HepG2 (cell line): ENCODE results near the gene TRDN. TPM values are rescaled to one million over a fixed set of nuclear protein-coding genes. Genes with fewer than 3 reads are reported as not detected.

ENCODE experiments used
- ATAC-seq: fragments of 200-7000 bp; cut with Tn5 transposase; 3 replicates; pipeline ENCODE4 v1.9.1; 2020; ENCODE audit warnings: mild to moderate bottlenecking, moderate library complexity
- BruUV-seq: library from RNA; stranded (reverse); fragments of 400-500 nt; replicated peaks from 2 replicates; lab custom pipeline; 2021; lab: Mats Ljungman, UMichigan
- CTCF ChIA-PET: fragments of 300-600 bp; formaldehyde crosslinking; extraction: SDS; loops from one replicate; lab custom pipeline; 2021; ENCODE audit warnings: low total read pairs, inconsistent platforms, low intra/inter-chr PET ratio; lab: Yijun Ruan, JAX
- POLR2A ChIA-PET: fragments of 350-600 bp; sonication (Branson Sonifier 250); formaldehyde crosslinking; loops from one replicate; lab custom pipeline; 2020; ENCODE audit warnings: antibody characterized with exemption, inconsistent platforms; lab: Yijun Ruan, JAX
- DNase-seq: peaks from one replicate; pipeline ENCODE4 v3.0.0-alpha.2; 2015; ENCODE audit warnings: low spot score
- FAIRE-seq: peaks from 3 replicates; lab custom pipeline; 2011; peaks lifted over from hg19 to GRCh38; lab: Jason Lieb, UNC
- H2AFZ ChIP-seq: one replicate; pipeline ENCODE4 v1.6.1; 2011; ENCODE audit warnings: low read length, inconsistent platforms
- H3K27ac ChIP-seq: fragments of 300-600 bp; 3 replicates; pipeline ENCODE4 v1.8.0; 2011; ENCODE audit warnings: mixed run types, mild to moderate bottlenecking, mixed read lengths, low read length, inconsistent platforms; ENCODE audit not compliant: insufficient read depth; ENCODE audit errors: extremely low read length
- H3K27me3 ChIP-seq, 2 experiments: fragments of 200-600 bp in 1 of 2; 2 replicates in 1 of 2; 3 replicates in 1 of 2; pipeline versions ENCODE4 v1.6.0 to v1.8.0; 2011; ENCODE audit warnings: low read length in 2 of 2, mild to moderate bottlenecking in 2 of 2, moderate library complexity in 2 of 2, inconsistent platforms in 1 of 2; ENCODE audit not compliant: insufficient read depth in 2 of 2, control insufficient read depth in 1 of 2
- H3K36me3 ChIP-seq, 2 experiments: fragments of 200-600 bp in 1 of 2; replicated peaks in 1 of 2; 2 replicates in 1 of 2; 3 replicates in 1 of 2; pipeline versions ENCODE4 v1.5.1 to v1.8.0; 2011; ENCODE audit warnings: low read length in 2 of 2, inconsistent platforms in 1 of 2; ENCODE audit not compliant: insufficient read depth in 2 of 2, control insufficient read depth in 1 of 2
- H3K4me1 ChIP-seq: 2 replicates; pipeline ENCODE4 v1.5.1; 2012; ENCODE audit warnings: low read length, inconsistent platforms; ENCODE audit not compliant: insufficient read depth
- H3K4me2 ChIP-seq: 2 replicates; pipeline ENCODE4 v1.6.0; 2011; ENCODE audit warnings: low read depth, low read length, inconsistent platforms
- H3K4me3 ChIP-seq, 3 experiments: fragments of 200-600 bp in 1 of 3; sonication (generic), shearing (Covaris generic) in 1 of 3; replicated peaks in 1 of 3; 2 replicates each; pipeline ENCODE4 v1.5.1; 2011 to 2016; ENCODE audit warnings: low read length in 3 of 3, inconsistent platforms in 2 of 3, low read depth in 2 of 3, mild to moderate bottlenecking in 2 of 3, control low read depth in 1 of 3, mixed read lengths in 1 of 3; ENCODE audit not compliant: insufficient read depth in 1 of 3
- H3K79me2 ChIP-seq: one replicate; pipeline ENCODE4 v1.6.1; 2011; ENCODE audit warnings: low read length, inconsistent platforms; ENCODE audit not compliant: insufficient read depth
- H3K9ac ChIP-seq: 2 replicates; pipeline ENCODE4 v1.6.0; 2011; ENCODE audit warnings: mild to moderate bottlenecking, low read depth, low read length, inconsistent platforms; ENCODE audit not compliant: insufficient read depth
- H3K9me3 ChIP-seq: 2 replicates; pipeline ENCODE4 v1.5.1; 2012; ENCODE audit warnings: mild to moderate bottlenecking, low read length
- H4K20me1 ChIP-seq: 2 replicates; pipeline ENCODE4 v1.6.0; 2011; ENCODE audit warnings: inconsistent platforms, mild to moderate bottlenecking, low read length, moderate library complexity; ENCODE audit not compliant: insufficient read depth
- DRAP1 ChIP-seq: IDR thresholded peaks from 2 replicates; pipeline ENCODE4 v1.6.1; 2016; ENCODE audit warnings: missing genetic modification reagents, missing compliant biosample characterization
- FOXM1 ChIP-seq: sonication (generic); formaldehyde crosslinking; IDR thresholded peaks from 2 replicates; pipeline ENCODE4 v1.5.0; 2020; ENCODE audit warnings: missing genetic modification reagents
- HOXA3 ChIP-seq: sonication (generic); formaldehyde crosslinking; IDR thresholded peaks from 2 replicates; pipeline ENCODE4 v1.5.0; 2020; ENCODE audit warnings: missing genetic modification reagents
- IKZF1 ChIP-seq: fragments of 450-650 bp; IDR thresholded peaks from 2 replicates; pipeline ENCODE4 v1.7.1; 2016
- PCBP2 ChIP-seq: fragments of 200-400 bp; formaldehyde crosslinking; optimal IDR thresholded peaks from 2 replicates; pipeline ENCODE3; 2018; ENCODE audit warnings: low read length, low read depth; ENCODE audit not compliant: poor library complexity, severe bottlenecking
- POLR2AphosphoS5 ChIP-seq: IDR thresholded peaks from 2 replicates; pipeline ENCODE4 v1.6.1; 2012; ENCODE audit warnings: low read depth, low read length
- REPIN1 ChIP-seq: sonication (generic); formaldehyde crosslinking; IDR thresholded peaks from 2 replicates; pipeline ENCODE4 v1.8.0; 2022; ENCODE audit warnings: missing genetic modification reagents, low read depth, mild to moderate bottlenecking, borderline replicate concordance
- TBX2 ChIP-seq: sonication (generic); formaldehyde crosslinking; IDR thresholded peaks from 2 replicates; pipeline ENCODE4 v1.5.0; 2020; ENCODE audit warnings: missing genetic modification reagents, mild to moderate bottlenecking, borderline replicate concordance
- TGIF2 ChIP-seq: IDR thresholded peaks from 2 replicates; pipeline ENCODE4 v1.6.1; 2016; ENCODE audit warnings: control low read depth, missing compliant biosample characterization
- ZBTB7B ChIP-seq: sonication (generic); formaldehyde crosslinking; IDR thresholded peaks from 2 replicates; pipeline ENCODE4 v1.4.0; 2020; ENCODE audit warnings: missing genetic modification reagents
- ZNF138 ChIP-seq: sonication (generic); formaldehyde crosslinking; IDR thresholded peaks from 2 replicates; pipeline ENCODE4 v1.5.0; 2020; ENCODE audit warnings: mild to moderate bottlenecking, low read depth, missing genetic modification reagents
- ZNF292 ChIP-seq: sonication (generic); formaldehyde crosslinking; IDR thresholded peaks from 2 replicates; pipeline ENCODE4 v1.8.1; 2022; ENCODE audit warnings: mild to moderate bottlenecking, low read depth, missing genetic modification reagents, borderline replicate concordance
- ZNF441 ChIP-seq: sonication (generic); formaldehyde crosslinking; IDR thresholded peaks from 2 replicates; pipeline ENCODE4 v1.7.0; 2021; ENCODE audit warnings: missing genetic modification reagents, borderline replicate concordance
- ZNF552 ChIP-seq: sonication (generic); formaldehyde crosslinking; IDR thresholded peaks from 2 replicates; pipeline ENCODE4 v1.9.0; 2022; ENCODE audit warnings: missing genetic modification reagents, mild to moderate bottlenecking, borderline replicate concordance
- ZNF629 ChIP-seq: sonication (generic); formaldehyde crosslinking; conservative IDR thresholded peaks from 2 replicates; pipeline ENCODE4 v1.5.0; 2020; ENCODE audit warnings: missing genetic modification reagents
- ZNF678 ChIP-seq: sonication (generic); formaldehyde crosslinking; IDR thresholded peaks from 2 replicates; pipeline ENCODE4 v1.4.0; 2020; ENCODE audit warnings: mild to moderate bottlenecking, missing genetic modification reagents
- ZNF740 ChIP-seq: sonication (generic); formaldehyde crosslinking; IDR thresholded peaks from 2 replicates; pipeline ENCODE4 v1.4.0; 2020; ENCODE audit warnings: missing genetic modification reagents
- WGBS: methylation state at CpG from one replicate; pipeline ENCODE4 v1.1.6; 2017; ENCODE audit warnings: low lambda C conversion rate; 5-methylcytosine and 5-hydroxymethylcytosine counted together
- in situ Hi-C: cut with HindIII; loops from 2 replicates; pipeline ENCODE4 v1.10.0; 2017; ENCODE audit warnings: low pct_unique_long_range_greater_than_20kb; ENCODE audit not compliant: extremely low pct_ligation_motif_present
- intact Hi-C: fragments of 100-400 bp; cut with micrococcal nuclease; formaldehyde crosslinking; loops from one replicate; pipeline ENCODE4 v1.10.0; 2022; ENCODE audit not compliant: unreplicated experiment
- polyA plus RNA-seq, 8 experiments: library from polyadenylated mRNA; depleted of rRNA in 3 of 8; stranded (reverse) in 7 of 8; unstranded in 1 of 8; fragments of >200 nt; fragmentation: Illumina TruSeq in 4 of 8; extraction: Trizol in 4 of 8; gene quantifications; 2 replicates each; pipeline versions ENCODE4 v1.2.1 to v1.2.3, GENCODE V29; 2011 to 2016; ENCODE audit warnings: low read depth in 4 of 8, missing spikeins in 1 of 8, mixed read lengths in 1 of 8; ENCODE audit not compliant: insufficient read depth in 1 of 8
- total RNA-seq, 5 experiments: library from RNA; depleted of rRNA; stranded (reverse); fragments of >200 nt; fragmentation: Illumina TruSeq; extraction: Trizol; gene quantifications; 2 replicates each; pipeline ENCODE4 v1.2.3, GENCODE V29; 2016; ENCODE audit warnings: low read depth in 1 of 5
- TF ChIP-seq, protein P1 (sequence below): sonication (generic); formaldehyde crosslinking; IDR thresholded peaks from 2 replicates; pipeline ENCODE4 v1.4.0; 2020; ENCODE audit warnings: low read depth, mild to moderate bottlenecking, missing genetic modification reagents

TRDN gene
- total and polyA plus RNA-seq, 2 of the 13 experiments (the other 11 are each of a cell fraction or from before 2014, with no cell fraction given): not detected

DNA sequence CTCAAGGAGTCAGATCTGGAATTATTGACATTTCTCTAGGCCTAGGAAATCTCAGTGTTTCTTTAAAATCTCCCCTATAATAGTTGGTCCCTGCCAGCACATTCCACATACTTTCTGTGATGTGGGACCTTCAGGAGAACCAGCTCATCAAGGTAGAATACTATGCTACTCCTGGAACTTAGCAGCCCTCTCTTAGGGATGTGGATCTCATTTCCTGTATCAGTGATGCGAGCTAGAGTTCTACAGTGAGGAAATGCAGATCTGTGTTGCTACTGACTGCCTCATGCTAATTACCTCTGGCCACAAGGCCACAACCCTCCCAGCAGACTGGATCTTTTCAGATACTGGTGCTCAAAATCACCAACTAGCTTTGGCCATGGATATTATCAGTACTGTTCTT, 446.9 kb downstream of the TRDN start:
- Histone ChIP-seq H2AFZ (no peak overlapping the region), H3K4me1 (no peaks in the 10 kb centered on the region), H3K4me2 (no peak overlapping the region), H3K27me3 (no peaks in the 10 kb centered on the region), H3K27ac (no peak overlapping the region), H3K4me3 (no peak overlapping the region), H3K36me3 (no peaks in the 10 kb centered on the region), H3K9ac (no peak overlapping the region), H4K20me1 (no peaks in the 10 kb centered on the region), H3K79me2 (no peaks in the 10 kb centered on the region), H3K9me3 (peaks cover 95% of the 10 kb centered on the region)
- POLR2A ChIA-PET: no interaction called here
- DNase-seq: no peak
- BruUV-seq: no TSS peak
- no peak for FAIRE-seq
- WGBS: 0% methylated on average over 1 of the region's 1 CpG
- in situ Hi-C loops (no loop called here), intact Hi-C loops (no loop called here)
- CTCF ChIA-PET: no interaction called here
- no peak for TF ChIP-seq ZNF138 (CRISPR knock-in tag)
- no peak for TF ChIP-seq REPIN1 (CRISPR knock-in tag)
- no peak for TF ChIP-seq HOXA3
- TF ChIP-seq ZNF740 (CRISPR knock-in tag): no peak
- TF ChIP-seq ZNF629 (CRISPR knock-in tag): no peak
- TF ChIP-seq ZNF552 (CRISPR knock-in tag): no peak
- no peak for TF ChIP-seq DRAP1 (CRISPR knock-in tag)
- no peak for ATAC-seq

- CTCF ChIA-PET: no interaction called here
- Histone ChIP-seq H3K79me2 (no peaks in the 10 kb centered on the region), H3K27me3 (no peaks in the 10 kb centered on the region), H4K20me1 (no peaks in the 10 kb centered on the region), H3K4me2 (no peak overlapping the region), H3K9ac (no peak overlapping the region), H3K4me1 (no peaks in the 10 kb centered on the region), H3K9me3 (peaks cover 83% of the 10 kb centered on the region), H2AFZ (no peak overlapping the region), H3K27ac (no peak overlapping the region), H3K4me3 (no peak overlapping the region), H3K36me3 (no peaks in the 10 kb centered on the region)
- FAIRE-seq: no peak
- POLR2A ChIA-PET: no interaction called here
- no peak for DNase-seq
- ATAC-seq: no peak
- WGBS: 16% methylated on average over 7 of the region's 7 CpGs
- BruUV-seq: no TSS peak
- in situ Hi-C loops (no loop called here), intact Hi-C loops (no loop called here)
- TF ChIP-seq PCBP2: no peak
- no peak for TF ChIP-seq IKZF1
- TF ChIP-seq POLR2AphosphoS5: no peak
- no peak for TF ChIP-seq ZNF292 (CRISPR knock-in tag)
- TF ChIP-seq, protein P1, sequence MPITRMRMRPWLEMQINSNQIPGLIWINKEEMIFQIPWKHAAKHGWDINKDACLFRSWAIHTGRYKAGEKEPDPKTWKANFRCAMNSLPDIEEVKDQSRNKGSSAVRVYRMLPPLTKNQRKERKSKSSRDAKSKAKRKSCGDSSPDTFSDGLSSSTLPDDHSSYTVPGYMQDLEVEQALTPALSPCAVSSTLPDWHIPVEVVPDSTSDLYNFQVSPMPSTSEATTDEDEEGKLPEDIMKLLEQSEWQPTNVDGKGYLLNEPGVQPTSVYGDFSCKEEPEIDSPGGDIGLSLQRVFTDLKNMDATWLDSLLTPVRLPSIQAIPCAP (CRISPR knock-in tag): no peak
- no peak for TF ChIP-seq ZNF678 (CRISPR knock-in tag)
- no peak for TF ChIP-seq ZNF441 (CRISPR knock-in tag)
- no peak for TF ChIP-seq TGIF2 (CRISPR knock-in tag)
- TF ChIP-seq FOXM1 (CRISPR knock-in tag): no peak
- TF ChIP-seq ZBTB7B: no peak
- TF ChIP-seq TBX2 (CRISPR knock-in tag): no peak
These were observed 453.8 kb downstream of the TRDN start for GRCh38 chr6:123182998-123183397.
